ENCODE measurements around the gene SH3RF3.

Gene SH3RF3

DNA sequence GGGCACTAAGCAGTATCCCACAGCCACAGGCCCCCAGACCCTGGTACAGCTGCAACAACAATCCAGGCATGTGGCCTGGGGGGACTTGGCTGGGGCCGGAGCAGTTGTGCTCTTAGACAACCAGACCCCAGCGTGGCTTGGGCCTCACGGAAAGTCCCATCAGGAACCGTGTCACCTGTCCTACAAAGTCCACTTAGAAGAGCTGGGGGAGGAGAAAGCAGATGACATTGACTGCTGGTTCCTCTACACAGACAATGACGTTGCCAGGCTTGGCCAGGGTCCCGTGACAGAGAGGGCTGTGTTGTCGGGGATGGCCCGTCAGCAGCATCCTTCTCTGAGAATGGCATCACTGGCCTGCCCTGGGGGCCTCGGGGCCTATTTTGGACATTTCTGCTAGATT, 360.3 kb downstream of the SH3RF3 start:
- no peak for DNase-seq

DNA sequence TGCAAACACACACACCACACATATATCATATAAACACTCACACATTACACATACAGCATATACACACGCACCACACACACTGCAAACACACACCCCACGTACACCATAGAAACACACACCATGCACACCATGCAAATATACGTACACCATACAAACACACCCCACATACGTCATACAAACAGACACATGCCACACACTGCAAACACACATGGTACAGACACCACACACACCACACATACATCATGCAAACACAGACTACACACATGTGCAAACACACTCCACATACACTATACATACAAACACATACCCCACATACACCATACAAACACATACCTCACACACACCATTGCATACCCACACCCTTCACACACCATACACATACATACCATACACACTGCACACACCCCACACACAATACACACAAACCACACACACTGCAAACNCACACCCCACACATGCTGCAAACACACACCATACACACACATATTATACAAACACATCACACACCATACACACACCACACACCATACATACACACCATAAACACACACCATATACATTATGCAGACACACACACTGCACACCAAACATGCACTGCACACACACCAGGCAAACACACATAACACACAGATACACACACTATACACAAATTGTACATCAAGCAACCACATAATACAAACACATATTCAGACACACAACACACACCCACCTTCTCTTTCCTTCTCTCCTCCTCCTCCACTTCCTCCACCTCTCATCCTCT, 364.4 kb downstream of the SH3RF3 start:
- DNase-seq: no peak

DNA sequence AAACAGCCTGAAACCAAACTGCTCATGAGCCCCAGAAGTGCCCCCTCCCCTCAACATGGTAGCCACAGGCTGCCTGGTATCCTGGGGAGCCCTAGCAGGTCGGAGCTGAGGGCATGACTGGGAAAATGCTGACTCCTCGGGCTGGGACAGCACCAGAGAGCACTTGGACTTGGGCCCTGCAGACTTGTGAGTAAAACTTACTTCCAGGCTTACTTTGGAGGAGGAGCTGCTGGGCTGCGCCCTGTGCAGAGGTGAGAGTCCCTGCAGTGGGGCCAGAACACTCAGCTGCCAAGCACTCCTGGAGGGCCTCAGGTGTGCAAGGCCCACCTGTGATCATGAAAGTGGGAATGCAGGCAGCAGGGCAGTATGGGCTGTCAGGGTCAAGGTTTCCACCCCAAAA, 365.3 kb downstream of the SH3RF3 start:
- no peak for DNase-seq

DNA sequence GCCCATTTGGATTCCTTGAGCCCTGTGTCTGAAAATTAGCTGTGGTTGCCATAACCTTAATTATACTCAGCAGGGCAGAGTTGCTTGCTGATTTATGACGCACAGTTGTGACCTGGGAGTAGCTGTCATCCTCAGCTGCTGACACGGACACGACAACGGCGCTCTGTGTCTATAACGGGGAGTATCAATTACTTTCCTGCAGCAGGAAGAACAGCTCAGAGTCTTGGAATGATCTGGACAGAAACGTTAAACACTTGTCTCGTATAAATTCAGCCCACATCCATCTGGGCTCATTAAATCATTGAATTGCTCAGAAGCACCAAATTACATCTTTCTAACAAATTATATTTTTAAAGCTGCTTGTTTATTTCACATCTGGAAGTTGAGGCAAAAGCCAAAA, 368.5 kb downstream of the SH3RF3 start:
- DNase-seq: no peak

DNA sequence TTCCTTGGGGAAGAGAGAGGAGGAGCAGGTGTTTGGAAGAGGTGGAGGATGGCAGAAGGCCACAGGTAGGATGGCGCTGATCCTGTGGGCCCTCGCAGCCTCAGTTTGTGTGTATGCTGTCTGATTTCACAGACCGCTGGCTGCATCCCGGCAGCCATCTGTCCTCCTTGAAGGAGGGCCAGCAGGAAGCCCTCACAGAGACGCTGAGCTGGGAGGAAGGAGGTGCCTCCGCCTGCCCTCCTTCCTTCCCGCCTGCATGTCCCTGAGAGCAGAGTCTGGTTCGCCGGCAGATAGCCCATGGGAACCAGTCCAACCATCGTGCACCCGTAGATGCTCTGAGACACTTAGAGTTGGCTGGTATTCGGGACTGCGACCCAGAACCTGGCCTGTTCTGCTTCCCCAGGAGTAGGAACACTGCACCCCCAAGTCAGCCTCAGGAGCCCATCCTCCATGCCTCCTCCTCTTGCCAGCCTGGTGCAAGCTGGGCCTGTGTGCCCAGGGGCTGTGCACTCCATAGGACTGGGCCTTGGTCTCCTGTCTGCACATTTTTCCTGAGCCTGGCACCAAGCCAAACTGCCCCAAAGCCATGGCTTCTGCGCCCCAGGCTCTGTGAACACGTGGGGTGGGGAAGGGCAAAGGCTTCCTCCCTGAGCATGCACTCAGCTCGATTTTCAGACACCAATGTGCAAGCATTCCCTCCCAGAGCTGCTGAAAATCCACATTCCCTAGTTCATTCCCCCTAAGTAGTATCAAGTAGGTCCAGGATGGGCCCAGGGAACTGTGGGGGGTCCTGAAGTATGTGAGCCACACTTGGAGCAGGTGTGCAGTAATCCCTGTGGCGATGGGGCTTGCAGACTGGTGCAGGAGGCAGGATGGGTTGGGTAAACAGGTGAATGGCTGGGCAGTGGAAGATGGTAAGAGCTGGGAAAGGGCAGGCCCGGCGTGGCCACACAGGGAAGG, 369.2 kb downstream of the SH3RF3 start:
- DNase-seq: no peak

DNA sequence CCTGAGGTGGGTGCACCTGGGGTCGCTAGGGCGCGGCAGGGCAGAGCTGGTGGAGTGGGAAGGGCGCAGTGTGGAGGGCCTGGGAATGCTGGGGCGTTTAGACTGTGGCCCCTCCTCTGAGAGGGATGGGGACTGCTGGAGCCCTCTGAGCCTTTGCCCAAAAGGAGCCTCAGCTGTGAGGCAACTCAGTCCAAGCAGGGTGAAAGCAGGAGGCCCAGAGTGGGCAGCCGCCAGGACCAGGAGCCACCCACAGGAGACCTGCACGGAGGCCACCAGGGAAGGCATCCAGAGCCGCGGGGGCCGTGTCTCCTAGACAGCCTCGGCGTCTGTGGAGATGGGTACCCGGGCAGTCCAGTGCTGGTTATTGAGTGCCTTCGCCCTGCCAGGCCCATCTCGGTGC, 369.9 kb downstream of the SH3RF3 start:
- no peak for DNase-seq

DNA sequence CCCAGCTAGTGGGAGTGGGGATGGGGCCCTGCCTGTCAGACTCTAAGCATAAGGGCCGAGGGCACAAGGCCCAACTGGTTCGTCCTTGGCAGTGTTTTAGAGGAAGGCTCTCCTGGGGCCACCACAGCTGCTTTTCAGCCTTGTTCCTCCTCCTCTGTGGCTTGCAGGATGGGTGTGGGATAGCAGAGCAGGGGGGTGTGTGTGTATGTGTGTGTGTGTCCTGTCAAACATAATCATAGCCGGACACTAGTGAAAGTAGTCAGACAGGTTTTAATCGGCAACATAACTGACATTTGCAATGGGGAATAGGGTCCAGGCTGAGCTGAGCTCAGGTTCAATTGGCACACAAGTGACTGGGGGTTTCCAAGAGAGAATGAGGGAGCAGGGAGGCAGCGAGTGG, 370.6 kb downstream of the SH3RF3 start:
- DNase-seq: no peak

DNA sequence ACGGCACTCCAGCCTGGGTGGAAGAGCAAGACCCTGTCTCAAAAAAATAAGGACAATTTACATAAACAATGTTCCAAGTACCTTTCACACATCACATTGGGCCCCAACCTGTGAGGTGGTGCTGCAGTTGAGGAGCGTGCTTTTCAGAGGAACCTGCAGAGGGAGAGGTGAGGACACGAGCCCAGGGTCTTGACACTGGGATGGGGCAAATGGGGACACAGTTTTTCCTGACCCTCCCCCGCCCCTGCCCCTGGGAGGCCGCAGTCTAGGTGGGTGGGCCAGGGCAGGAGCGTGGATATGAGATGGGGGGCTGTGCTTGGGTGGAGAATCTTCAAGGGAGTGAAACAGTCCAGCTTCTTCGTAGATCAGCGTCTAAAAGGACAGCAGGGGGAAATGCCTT, 371.9 kb downstream of the SH3RF3 start:
- no peak for DNase-seq

DNA sequence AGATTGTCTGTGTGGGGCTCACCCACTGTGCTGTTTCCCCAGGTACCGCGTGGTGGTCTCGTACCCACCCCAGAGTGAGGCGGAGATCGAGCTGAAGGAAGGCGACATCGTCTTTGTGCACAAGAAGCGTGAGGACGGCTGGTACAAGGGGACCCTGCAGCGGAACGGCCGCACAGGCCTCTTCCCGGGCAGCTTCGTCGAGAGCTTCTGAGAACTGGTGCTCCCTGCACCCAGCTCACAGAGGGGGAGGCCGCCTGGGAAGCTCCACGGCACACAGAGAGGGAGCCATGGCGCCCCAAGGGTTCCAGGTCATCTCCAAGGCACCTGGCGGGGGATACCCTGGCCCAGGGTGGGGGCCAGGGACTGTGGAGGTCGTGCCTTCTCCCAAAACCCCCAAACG, 372.5 kb downstream of the SH3RF3 start:
- no peak for DNase-seq

DNA sequence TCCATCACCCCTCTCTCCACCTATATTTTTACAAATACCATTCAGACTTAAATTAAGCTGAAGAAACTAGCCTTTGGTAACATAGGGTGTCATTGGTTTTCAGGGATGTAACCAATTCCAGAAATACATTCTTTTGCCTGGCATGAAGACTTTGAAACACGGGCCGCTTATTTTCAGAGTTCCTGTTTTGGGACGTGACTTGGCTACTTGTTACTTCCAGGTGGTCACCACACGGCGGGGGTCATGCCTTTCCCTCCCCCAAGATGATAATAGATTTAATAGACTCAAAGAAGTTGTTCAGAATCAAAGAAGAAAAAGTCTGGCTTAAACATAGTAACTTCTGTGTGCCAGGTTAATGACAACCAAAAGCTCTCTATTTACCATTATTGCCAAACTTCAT, 374.2 kb downstream of the SH3RF3 start:
- DNase-seq: no peak

DNA sequence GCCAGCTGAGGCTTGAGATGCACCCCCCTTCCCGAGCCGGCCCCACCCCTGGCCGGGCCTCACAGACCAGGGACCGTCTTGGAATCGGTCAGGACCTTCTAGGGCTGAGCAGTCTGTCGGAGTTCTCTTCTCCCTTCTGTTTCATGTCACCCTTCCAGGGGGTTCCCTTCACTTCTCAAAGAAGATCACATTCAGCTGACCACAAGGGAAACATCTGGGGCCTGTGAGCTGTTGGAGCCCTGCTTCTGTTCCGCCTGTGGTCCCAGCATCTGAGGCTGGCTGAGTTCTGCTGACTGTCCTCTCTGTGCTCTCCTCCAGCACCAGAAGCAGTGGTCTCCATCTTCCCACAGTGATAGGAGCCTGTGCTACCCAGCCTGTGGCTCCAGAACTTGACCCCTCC, 378.2 kb downstream of the SH3RF3 start:
- no peak for DNase-seq

DNA sequence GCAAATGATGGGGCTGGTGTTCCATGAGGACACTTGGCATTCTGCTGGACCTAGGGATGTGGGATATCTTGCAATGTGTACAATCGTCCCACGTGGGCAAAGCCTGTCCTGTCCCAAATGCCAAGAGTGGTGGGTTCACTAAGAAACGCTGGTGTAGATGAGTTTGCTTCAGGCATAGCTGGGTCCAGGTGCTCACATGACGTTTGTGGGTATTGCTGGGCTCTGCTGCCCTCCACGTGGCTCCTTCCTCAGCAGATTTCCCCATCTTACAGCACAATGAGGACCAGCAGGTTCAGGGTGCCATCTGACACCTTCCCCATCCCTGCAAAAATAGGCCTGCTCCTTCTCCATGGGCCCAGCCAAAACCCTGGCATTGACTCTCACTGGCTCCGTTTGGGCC, 378.8 kb downstream of the SH3RF3 start:
- DNase-seq: no peak

DNA sequence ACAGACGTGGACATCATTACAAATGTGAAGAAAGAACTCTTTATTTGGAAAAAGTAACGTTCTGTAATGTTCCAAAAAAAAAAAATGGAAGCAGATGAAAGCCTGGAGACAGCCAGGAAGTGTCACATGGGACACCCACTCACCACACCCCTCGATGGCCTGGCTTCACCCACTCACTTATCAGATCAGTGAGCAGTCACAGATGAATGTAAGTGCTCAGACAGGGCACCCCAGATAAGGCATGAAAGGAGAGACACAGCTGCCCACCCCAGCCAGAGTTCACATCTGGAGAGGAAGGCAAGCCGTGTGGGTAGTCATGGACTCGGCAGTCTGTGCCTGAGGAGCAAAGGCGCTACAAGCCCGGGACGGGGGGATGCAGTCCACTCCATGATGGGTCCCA, 379.6 kb downstream of the SH3RF3 start:
- no peak for DNase-seq

DNA sequence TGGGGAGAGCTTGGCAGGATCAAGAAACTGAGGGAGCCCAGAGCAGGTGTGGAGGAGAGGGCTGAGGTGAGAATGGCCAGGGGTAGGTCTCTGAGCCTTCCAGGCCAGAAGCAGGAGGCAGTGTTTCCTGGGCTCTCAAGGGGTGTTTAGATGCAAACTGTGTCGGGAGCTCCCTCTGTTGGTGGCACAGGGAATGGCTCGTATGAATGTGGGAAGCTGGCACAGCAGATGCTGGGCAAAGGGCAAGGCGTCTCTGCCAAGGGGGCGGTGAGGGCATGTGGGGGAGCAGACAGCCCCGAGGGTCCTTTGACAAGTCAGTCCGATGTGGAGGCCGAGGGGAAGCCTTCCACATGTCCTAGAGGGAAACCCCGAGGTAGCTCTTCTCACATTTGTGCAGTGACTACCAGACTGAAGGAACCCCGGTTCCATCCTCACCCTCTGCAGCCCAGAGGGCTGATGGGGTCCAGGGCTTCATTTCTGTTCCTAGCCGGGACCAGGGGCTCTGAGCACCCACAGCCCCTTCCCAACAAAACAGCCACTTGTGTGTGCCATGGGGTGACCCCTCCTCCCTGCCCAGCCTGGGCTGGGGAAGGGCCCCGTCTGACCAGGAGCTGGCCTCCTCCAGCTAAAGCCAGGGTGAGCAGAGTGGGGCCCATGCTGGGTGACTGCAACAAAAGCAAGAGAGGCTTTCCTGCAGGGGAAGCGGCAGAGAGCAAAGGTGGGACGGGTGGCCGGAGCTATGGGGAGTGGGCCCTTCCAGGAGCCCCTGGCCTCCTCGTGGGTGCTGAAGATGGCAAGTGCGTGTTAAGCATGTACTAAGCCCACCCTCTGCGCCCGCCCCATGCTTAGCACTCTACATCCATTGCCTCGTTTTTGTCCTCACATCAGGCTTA, 381.4 kb downstream of the SH3RF3 start:
- DNase-seq: peak; percentile 64

DNA sequence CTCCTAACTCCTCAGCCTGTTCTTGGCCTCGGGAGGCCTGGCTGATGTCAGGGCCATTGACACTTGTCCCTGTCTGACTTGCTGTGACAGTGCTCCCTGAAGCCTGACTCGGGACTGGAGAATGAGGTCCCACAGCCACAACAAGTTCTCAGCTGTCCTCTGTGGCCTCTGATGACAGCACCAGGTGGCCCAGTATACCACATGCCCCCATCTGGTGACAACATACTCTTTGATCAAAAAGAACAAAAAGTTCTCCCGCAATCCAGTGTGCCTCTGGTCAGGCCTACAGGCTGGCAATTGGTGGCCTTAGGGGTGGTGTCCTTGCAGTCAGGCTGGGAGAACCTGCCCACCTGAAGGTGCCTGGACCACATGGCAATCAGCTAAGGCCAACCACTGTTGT, 382.2 kb downstream of the SH3RF3 start:
- DNase-seq: no peak

DNA sequence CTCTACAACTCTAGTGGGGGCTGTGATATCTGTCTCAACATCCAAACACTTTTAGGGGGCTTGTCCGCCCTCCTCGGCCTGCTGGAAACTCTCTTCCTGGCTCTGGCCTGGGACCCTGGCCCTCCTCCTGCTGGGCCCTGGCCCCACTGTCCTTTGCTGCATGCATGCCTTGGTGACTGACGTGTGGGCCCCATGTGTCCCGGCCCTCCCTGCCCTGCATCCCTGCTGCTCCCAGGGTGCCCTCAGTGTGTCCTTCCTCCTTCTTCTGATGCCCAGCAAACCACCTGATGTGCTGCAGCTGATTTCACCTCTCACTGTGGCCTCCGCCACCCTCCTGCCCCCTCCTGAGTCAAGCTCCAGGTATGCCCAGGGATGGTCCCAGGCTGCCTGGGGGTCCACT, 383.1 kb downstream of the SH3RF3 start:
- DNase-seq: no peak

DNA sequence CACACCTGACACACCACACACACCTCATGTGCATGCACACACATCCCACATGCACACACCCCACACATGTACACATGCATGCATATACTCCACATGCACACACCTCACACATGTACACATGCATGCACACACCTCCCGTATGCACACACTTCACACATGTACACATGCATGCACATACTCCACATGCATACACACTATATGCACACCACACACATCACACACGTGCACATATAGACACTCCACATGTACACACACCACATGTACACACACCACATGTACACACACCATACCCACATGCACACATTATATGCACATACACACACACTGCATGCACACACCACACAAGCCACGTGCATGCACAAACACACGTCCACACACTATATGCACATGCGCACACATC, 384.2 kb downstream of the SH3RF3 start:
- no peak for DNase-seq

DNA sequence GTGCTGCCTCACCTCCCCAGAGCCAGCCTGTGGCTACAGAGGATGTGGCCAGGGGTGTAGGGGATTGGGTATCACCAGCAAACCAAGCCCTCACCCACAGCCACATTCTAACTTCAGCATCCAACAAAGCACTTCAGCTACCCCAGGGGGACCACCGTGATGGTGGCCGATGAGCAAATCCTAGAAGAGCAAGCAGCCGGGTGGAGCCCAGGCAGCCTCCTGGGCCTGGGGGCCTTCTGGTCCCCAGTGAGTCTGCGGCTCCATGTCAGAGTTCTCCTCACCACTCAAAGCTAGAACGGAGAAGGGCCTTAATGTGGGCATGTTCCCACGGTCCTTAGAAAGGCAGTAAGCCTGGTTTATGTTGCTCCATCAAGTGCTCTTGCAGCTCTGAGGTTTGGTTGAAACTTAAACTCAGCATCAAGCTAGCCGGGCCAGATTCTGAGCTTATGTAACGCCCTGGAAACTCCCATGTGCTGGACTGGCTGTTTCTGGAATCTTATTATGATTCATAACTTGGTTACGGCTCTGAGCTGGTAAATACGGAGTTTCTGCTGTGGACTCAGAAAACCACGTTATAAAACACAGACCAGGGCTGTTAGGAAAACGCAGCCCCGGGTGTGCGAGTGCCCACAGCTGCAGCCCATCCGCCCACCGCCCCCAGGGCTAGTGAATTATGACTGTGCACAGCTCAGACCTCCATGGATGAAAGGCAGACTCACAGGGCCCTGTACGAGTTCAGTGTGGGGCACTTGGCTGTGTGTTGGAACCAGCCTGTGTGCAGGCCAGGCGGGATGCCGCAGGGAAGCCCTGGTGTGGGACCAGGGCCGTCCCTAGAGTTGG, 385.0 kb downstream of the SH3RF3 start:
- no peak for DNase-seq

DNA sequence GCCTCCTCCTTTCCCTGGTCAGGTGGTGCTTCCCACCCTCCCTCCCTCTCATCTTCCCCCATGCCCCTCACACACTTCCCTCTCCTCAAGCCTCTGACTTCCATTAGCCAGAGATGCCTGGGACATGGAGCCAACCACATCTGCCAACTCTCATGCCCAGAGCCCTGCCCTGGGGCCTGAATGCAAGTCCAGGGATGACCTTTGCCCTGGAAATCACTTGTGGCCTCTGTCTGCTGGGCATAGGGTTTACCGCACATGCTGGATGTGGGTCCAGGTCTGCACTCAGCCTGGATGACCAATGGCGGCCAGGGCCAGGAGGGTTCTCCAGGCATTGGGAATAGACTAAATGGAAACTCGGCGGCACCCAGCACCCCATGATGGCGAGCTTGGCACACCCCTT, 385.9 kb downstream of the SH3RF3 start:
- no peak for DNase-seq

DNA sequence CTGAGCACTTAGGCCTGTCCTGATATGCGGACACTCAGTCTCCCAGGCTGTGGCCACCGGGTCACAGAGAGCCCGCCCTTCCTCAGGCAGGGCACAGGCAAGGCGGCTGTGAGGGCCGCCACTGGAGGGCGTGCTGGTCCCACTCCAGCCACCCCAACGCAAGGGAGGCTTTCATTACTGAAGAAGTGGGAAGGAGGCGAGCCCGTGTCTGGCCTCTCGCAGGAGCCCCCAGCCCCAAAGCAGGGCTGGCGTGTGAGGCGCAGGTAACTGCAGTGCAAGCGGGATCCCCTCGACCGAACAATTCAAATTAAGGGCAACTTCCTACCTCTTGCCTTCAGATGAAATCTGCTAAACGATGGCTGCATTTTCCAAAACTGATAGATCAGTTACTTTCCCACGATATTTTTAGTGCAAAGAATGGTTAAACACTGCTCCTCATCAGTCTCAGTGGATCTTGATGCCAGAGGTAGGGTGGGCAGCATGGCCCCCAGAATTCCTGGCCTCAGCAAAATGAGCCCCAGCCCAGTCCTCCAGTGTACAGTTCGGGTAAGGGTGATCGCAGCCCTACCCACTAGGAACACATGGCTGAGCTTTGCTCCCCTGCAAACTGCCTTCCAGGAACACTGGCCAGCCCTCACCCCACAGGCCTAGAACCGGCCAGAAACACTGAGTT, 387.6 kb downstream of the SH3RF3 start:
- no peak for DNase-seq

DNA sequence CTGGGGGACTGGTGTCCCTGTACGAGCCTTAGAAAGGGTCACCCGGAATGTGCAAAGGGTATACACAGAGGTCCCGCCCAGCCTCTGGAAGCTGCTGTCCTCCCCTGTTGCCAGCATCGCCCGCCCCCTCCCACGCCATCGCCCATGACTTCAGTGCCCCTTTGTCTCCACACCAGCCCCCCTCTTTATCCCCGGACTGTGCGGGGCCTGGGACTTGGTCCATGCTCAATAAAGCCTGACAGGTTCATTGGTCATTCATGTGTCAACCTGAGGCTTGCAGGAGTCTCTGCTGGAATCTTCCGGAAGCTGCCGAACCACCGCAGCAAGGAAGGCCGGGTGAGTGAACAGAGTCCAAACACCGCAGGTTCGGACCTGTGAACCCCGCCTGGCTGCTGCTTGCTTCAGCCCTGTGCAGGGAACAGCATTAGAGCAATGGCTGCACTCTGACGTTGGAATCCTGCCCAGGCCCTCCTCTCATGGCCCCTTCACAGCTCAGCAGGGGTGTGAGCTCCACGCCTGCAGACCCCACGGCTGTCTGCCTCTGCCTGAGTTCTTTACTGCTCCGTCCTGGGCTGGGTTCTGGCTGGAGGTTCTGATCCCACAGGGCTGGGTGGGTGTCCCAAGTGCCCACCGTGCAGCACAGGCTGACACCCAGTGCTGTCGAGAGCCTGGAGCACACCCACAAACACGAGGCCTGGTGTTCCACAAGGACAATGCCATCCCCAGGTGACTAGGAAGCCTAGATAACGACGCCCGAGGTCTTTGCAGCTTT, 388.3 kb downstream of the SH3RF3 start:
- DNase-seq: no peak

Data from activated CD4-positive, alpha-beta T cell treated with anti-CD3 and anti-CD28 coated beads for 1 hour (primary cell).